ENCODE results near the gene ATXN3L. TPM values are rescaled to one million over a fixed set of nuclear protein-coding genes. Genes with fewer than 3 reads are reported as not detected.

ATXN3L gene
- total RNA-seq, 1 experiment from 2014 or later: not detected

GRCh38 chrX:13270360-13270759 is 49.5 kb downstream of the ATXN3L start:
- DNase-seq (ENCODE audit: low read depth): no peak

DNA sequence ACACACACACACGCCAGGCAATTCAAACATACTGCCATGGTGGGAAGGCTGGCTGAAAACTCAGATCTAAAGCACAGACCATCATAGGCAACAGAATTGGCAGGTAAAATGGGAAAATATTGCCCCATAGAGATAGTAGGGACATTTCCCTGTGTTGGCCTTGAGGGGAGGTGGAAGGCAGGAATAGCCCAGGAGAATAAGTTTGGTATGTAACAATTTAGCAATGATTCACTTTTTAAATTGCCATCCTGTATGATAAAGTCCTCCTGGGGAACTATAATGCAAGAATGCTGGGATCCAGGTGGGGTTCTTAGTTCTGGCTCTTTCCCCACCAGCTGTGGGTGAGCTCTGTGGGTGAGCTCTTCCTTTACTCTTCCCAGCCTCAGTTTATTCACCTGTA is 51.0 kb downstream of the ATXN3L start:
- no peak for DNase-seq (ENCODE audit: low read depth)

Other genes with a start within 250 kb of the ATXN3L start
- gene EGFL6, start 249.5 kb upstream of the ATXN3L start, total RNA-seq (2014; rRNA removed; shearing (Covaris generic)): not detected in 2 replicates